Left hindlimb (tissue), 1 donor: ENCODE measurements around the gene PCDHA9.
"Not testable (repeated sequence)": the region's sequence is repeated elsewhere in the genome, so short reads cannot be mapped to it uniquely, and the experiment has no call there.

Experiments
- DNase-seq: peaks from one replicate; pipeline ENCODE4 v3.0.0-alpha.2; 2018

Gene PCDHA9

GRCh38 chr5:140848139-140849102 is at the start of gene PCDHA9:
Gene PCDHA9, plus strand, starts transcription at chr5:140848382. Its CDS starts 114 bp downstream, at chr5:140848496.
- not testable (repeated sequence) for DNase-seq

- no peak for DNase-seq
These were observed 47.2 kb upstream of the PCDHA9 start, which contains the start of gene PCDHA3 for GRCh38 chr5:140800816-140801493. Gene PCDHA3, plus strand, starts transcription at chr5:140801057.

GRCh38 chr5:140801494-140801841 is 46.7 kb upstream of the PCDHA9 start:
- no peak for DNase-seq

GRCh38 chr5:140802381-140802780 is 45.8 kb upstream of the PCDHA9 start:
- not testable (repeated sequence) for DNase-seq

GRCh38 chr5:140802781-140803271 is 45.4 kb upstream of the PCDHA9 start:
- no peak for DNase-seq

GRCh38 chr5:140806834-140807775 is 41.1 kb upstream of the PCDHA9 start, which contains the start of gene PCDHA4:
Gene PCDHA4, plus strand, starts transcription at chr5:140807068.
- DNase-seq, result no peak

- not testable (repeated sequence) for DNase-seq
These were observed 39.8 kb upstream of the PCDHA9 start for GRCh38 chr5:140808241-140808888.

GRCh38 chr5:140808889-140809291 is 39.3 kb upstream of the PCDHA9 start:
- DNase-seq, result no peak

GRCh38 chr5:140821375-140822280 is 26.6 kb upstream of the PCDHA9 start, which contains the start of gene PCDHA5:
Gene PCDHA5, plus strand, starts transcription at chr5:140821613.
- no peak for DNase-seq

- DNase-seq, result no peak
These were observed 25.9 kb upstream of the PCDHA9 start for GRCh38 chr5:140822281-140822629.

GRCh38 chr5:140822969-140823368 is 25.2 kb upstream of the PCDHA9 start:
- not testable (repeated sequence) for DNase-seq

GRCh38 chr5:140823475-140823874 is 24.7 kb upstream of the PCDHA9 start:
- no peak for DNase-seq

GRCh38 chr5:140827704-140828361 is 20.3 kb upstream of the PCDHA9 start, which contains the start of gene PCDHA6:
Gene PCDHA6, plus strand, starts transcription at chr5:140827960. Its CDS starts 132 bp downstream, at chr5:140828092.
- DNase-seq, result no peak

- no peak for DNase-seq
These were observed 19.8 kb upstream of the PCDHA9 start for GRCh38 chr5:140828362-140828737.

GRCh38 chr5:140829511-140830501 is 18.4 kb upstream of the PCDHA9 start:
- DNase-seq, result not testable (repeated sequence)

- no peak for DNase-seq
These were observed 14.2 kb upstream of the PCDHA9 start, which contains the start of gene PCDHA7 for GRCh38 chr5:140833993-140834392. Gene PCDHA7, plus strand, starts transcription at chr5:140834269. Its CDS starts 115 bp downstream, at chr5:140834384.

- DNase-seq, result not testable (repeated sequence)
These were observed 13.7 kb upstream of the PCDHA9 start for GRCh38 chr5:140834439-140835008.
